ENCODE measurements around the gene GRB10. TPM values are rescaled to one million over a fixed set of nuclear protein-coding genes. Genes with fewer than 3 reads are reported as not detected.

Gene GRB10
- polyA plus RNA-seq, 1 donor from 2014 or later, result 78.4 TPM

DNA sequence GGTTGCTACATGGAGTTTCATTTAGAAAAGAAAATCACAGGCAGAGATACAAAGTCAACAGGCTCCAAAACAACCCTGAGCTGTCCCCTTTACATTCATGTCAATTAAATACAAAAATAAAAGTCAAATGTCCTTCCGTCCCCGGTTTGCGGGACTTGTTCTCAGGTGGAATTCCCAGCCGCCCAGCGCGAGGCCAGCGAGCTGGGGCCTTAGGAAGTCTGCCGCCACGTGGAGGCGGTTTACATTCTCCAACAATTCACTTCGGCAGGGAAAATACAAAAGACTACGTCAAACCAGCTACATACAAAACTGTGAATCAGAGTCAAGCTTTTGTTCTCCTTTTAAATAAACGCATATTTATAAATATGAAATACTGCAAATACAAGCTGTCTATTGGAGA, 192.2 kb downstream of the GRB10 start:
- H3K9me2 ChIP-seq (ENCODE audit: insufficient read depth, low read length), result no peaks in the 10 kb centered on the region
- no peak overlapping the region for H3K4me2 ChIP-seq (ENCODE audit: low read length)
- H3F3A ChIP-seq (ENCODE audit: insufficient read depth, low read length, poor library complexity, severe bottlenecking), result no peaks in the 10 kb centered on the region
- no peak overlapping the region for H3K27ac ChIP-seq (ENCODE audit: low read length)
- no peaks in the 10 kb centered on the region for H3K27me3 ChIP-seq (ENCODE audit: insufficient read depth, low read depth, low read length)
- H3K36me3 ChIP-seq (ENCODE audit: insufficient read depth, low read length), result no peaks in the 10 kb centered on the region
- H2AFZ ChIP-seq (ENCODE audit: low read depth, low read length), result no peak overlapping the region
- no peaks in the 10 kb centered on the region for H3K9me3 ChIP-seq (ENCODE audit: low read length)
- TF ChIP-seq TAF1 (IDR thresholded peaks at IDR 0.05; ENCODE audit: low read depth) (no peak), REST (IDR thresholded peaks at IDR 0.05; ENCODE audit: borderline replicate concordance) (no peak), POLR2AphosphoS5 (IDR thresholded peaks at IDR 0.05) (no peak), EZH2 (IDR thresholded peaks at IDR 0.05; ENCODE audit: borderline replicate concordance, insufficient read depth, low read length, poor library complexity, severe bottlenecking) (no peak), RAD21 (conservative IDR thresholded peaks at IDR 0.05) (no peak), MXI1 (conservative IDR thresholded peaks at IDR 0.05; ENCODE audit: poor library complexity, severe bottlenecking) (no peak), EP300 (conservative IDR thresholded peaks at IDR 0.05; ENCODE audit: poor library complexity, severe bottlenecking) (no peak), SMC3 (conservative IDR thresholded peaks at IDR 0.05; ENCODE audit: poor library complexity) (no peak)
- TF ChIP-seq, protein P1, sequence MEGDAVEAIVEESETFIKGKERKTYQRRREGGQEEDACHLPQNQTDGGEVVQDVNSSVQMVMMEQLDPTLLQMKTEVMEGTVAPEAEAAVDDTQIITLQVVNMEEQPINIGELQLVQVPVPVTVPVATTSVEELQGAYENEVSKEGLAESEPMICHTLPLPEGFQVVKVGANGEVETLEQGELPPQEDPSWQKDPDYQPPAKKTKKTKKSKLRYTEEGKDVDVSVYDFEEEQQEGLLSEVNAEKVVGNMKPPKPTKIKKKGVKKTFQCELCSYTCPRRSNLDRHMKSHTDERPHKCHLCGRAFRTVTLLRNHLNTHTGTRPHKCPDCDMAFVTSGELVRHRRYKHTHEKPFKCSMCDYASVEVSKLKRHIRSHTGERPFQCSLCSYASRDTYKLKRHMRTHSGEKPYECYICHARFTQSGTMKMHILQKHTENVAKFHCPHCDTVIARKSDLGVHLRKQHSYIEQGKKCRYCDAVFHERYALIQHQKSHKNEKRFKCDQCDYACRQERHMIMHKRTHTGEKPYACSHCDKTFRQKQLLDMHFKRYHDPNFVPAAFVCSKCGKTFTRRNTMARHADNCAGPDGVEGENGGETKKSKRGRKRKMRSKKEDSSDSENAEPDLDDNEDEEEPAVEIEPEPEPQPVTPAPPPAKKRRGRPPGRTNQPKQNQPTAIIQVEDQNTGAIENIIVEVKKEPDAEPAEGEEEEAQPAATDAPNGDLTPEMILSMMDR (IDR thresholded peaks at IDR 0.05; ENCODE audit: poor library complexity, severe bottlenecking), result no peak
- H4K20me1 ChIP-seq (ENCODE audit: insufficient read depth), result no peaks in the 10 kb centered on the region
- H3K9ac ChIP-seq (ENCODE audit: low read length), result no peak overlapping the region
- H3K79me2 ChIP-seq (replicated peaks; ENCODE audit: insufficient read depth, low read length), result no peaks in the 10 kb centered on the region
- no peak overlapping the region for H3K4me3 ChIP-seq (ENCODE audit: low read length)

- TF ChIP-seq RAD21 (conservative IDR thresholded peaks at IDR 0.05) (no peak), EP300 (conservative IDR thresholded peaks at IDR 0.05; ENCODE audit: poor library complexity, severe bottlenecking) (no peak), REST (IDR thresholded peaks at IDR 0.05; ENCODE audit: borderline replicate concordance) (no peak), TAF1 (IDR thresholded peaks at IDR 0.05; ENCODE audit: low read depth) (no peak), MXI1 (conservative IDR thresholded peaks at IDR 0.05; ENCODE audit: poor library complexity, severe bottlenecking) (no peak), EZH2 (IDR thresholded peaks at IDR 0.05; ENCODE audit: borderline replicate concordance, insufficient read depth, low read length, poor library complexity, severe bottlenecking) (no peak), SMC3 (conservative IDR thresholded peaks at IDR 0.05; ENCODE audit: poor library complexity) (no peak), POLR2AphosphoS5 (IDR thresholded peaks at IDR 0.05) (no peak)
- TF ChIP-seq, protein P1 (IDR thresholded peaks at IDR 0.05; ENCODE audit: poor library complexity, severe bottlenecking), result no peak
- H2AFZ ChIP-seq (ENCODE audit: low read depth, low read length), result no peak overlapping the region
- no peaks in the 10 kb centered on the region for H3K9me2 ChIP-seq (ENCODE audit: insufficient read depth, low read length)
- H3K79me2 ChIP-seq (replicated peaks; ENCODE audit: insufficient read depth, low read length), result no peaks in the 10 kb centered on the region
- H3K9ac ChIP-seq (ENCODE audit: low read length), result no peak overlapping the region
- H4K20me1 ChIP-seq (ENCODE audit: insufficient read depth), result no peaks in the 10 kb centered on the region
- no peak overlapping the region for H3K27ac ChIP-seq (ENCODE audit: low read length)
- no peaks in the 10 kb centered on the region for H3F3A ChIP-seq (ENCODE audit: insufficient read depth, low read length, poor library complexity, severe bottlenecking)
- no peaks in the 10 kb centered on the region for H3K27me3 ChIP-seq (ENCODE audit: insufficient read depth, low read depth, low read length)
- no peak overlapping the region for H3K4me3 ChIP-seq (ENCODE audit: low read length)
- H3K36me3 ChIP-seq (ENCODE audit: insufficient read depth, low read length), result no peaks in the 10 kb centered on the region
- no peaks in the 10 kb centered on the region for H3K9me3 ChIP-seq (ENCODE audit: low read length)
- H3K4me2 ChIP-seq (ENCODE audit: low read length), result no peak overlapping the region
Observed at GRCh38 chr7:50589364-50589763, 193.3 kb downstream of the GRB10 start.
